ENCODE measurements around the gene TRIM50.

DNA sequence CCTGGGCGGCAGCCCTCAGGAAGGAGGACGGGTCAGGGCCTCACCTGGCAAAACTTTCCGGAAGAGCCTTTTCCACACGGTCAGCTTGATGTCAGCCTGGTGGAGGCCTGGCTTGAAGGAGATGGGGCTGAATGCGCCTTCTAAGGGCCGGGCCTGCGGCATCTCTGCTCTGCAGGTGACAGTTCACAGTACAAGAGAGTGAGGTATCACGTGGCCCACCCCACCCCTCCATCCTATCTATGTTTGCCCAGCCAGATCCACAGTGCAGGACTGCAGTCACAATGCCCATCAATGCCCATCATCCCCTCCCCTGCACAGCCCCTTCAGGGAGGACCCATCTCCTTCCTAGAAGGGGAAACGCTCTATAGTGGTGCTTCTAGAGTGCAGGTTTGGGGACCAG is 11.4 kb downstream of the TRIM50 start:
- TF ChIP-seq CTCF (IDR thresholded peaks at IDR 0.05; ENCODE audit: low read depth, low read length): no peak
- TF ChIP-seq POLR2A (IDR thresholded peaks at IDR 0.05; ENCODE audit: extremely low read depth, insufficient read length): no peak

All from NB4 (cell line).